GM23248 (cell line): ENCODE data around the gene ZG16.

Experiments
- EZH2 ChIP-seq: fragments of 200-600 bp; sonication (generic); IDR thresholded peaks from 2 replicates; pipeline ENCODE4 v1.6.1; 2018; ENCODE audit warnings: antibody characterized with exemption, mild to moderate bottlenecking; ENCODE audit not compliant: insufficient read depth, poor library complexity, severe bottlenecking
- EZH2phosphoT487 ChIP-seq: fragments of 200-600 bp; sonication (generic); IDR thresholded peaks from 2 replicates; pipeline ENCODE4 v1.6.1; 2018; ENCODE audit warnings: antibody characterized with exemption, moderate library complexity, mild to moderate bottlenecking, low read depth; ENCODE audit not compliant: insufficient read depth

DNA sequence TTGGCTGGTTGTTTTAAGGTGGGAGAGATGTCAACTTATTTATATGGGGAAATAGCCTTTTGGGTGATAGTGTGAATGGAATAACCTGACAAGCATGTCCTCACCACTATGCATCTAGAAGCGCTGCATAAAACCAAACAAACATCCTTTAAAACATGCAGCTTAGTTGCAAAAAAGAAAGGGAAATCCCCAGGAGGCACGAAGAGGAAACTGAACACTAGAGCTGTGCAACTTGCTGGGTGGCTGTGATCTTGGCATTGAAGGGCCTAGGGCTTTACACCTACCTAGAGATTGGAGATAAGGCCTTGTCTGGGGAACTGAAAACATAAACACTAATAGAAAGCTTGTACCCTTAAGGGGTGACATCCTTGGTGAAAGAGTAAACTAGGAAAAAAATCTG lies 39.5 kb upstream of the ZG16 start:
- no peak for TF ChIP-seq EZH2
- TF ChIP-seq EZH2phosphoT487: no peak
